Osteocyte (in vitro differentiated cells): Measurements from ENCODE around the gene PPFIA1. TPM values are rescaled to one million over a fixed set of nuclear protein-coding genes. Genes with fewer than 3 reads are reported as not detected.
"Not testable (repeated sequence)": the region's sequence is repeated elsewhere in the genome, so short reads cannot be mapped to it uniquely, and the experiment has no call there.

ENCODE experiments used
- DNase-seq: peaks from one replicate; pipeline ENCODE4 v3.0.0; 2021; ENCODE audit warnings: mixed read lengths; ENCODE audit not compliant: unreplicated experiment; ENCODE audit errors: extremely low spot score
- H3K27ac Mint-ChIP-seq: one replicate; pipeline ENCODE4 v1.8.0; 2021; ENCODE audit warnings: mild to moderate bottlenecking, mixed read lengths; ENCODE audit not compliant: unreplicated experiment
- H3K27me3 Mint-ChIP-seq: one replicate; pipeline ENCODE4 v1.8.0; 2021; ENCODE audit warnings: mixed read lengths; ENCODE audit not compliant: unreplicated experiment
- H3K36me3 Mint-ChIP-seq: one replicate; pipeline ENCODE4 v1.8.0; 2021; ENCODE audit warnings: mixed read lengths; ENCODE audit not compliant: unreplicated experiment
- H3K4me1 Mint-ChIP-seq: one replicate; pipeline ENCODE4 v1.8.0; 2021; ENCODE audit warnings: mixed read lengths; ENCODE audit not compliant: unreplicated experiment
- H3K4me3 Mint-ChIP-seq: one replicate; pipeline ENCODE4 v1.8.0; 2021; ENCODE audit warnings: mild to moderate bottlenecking, moderate library complexity, mixed read lengths; ENCODE audit not compliant: unreplicated experiment
- H3K9me3 Mint-ChIP-seq: one replicate; pipeline ENCODE4 v1.8.0; 2021; ENCODE audit warnings: mixed read lengths; ENCODE audit not compliant: unreplicated experiment
- total RNA-seq: library from RNA; stranded (reverse); gene quantifications from 2 replicates; pipeline ENCODE4 v1.2.1, GENCODE V29; 2021
- TF ChIP-seq, protein P1 (sequence below): fragments of 200-600 bp; sonication (generic); IDR thresholded peaks from 2 replicates; pipeline ENCODE4 v1.5.0; 2021; ENCODE audit warnings: antibody characterized with exemption, mild to moderate bottlenecking, moderate library complexity

The PPFIA1 gene
- total RNA-seq, 1 donor from 2014 or later: 70.4 TPM

DNA sequence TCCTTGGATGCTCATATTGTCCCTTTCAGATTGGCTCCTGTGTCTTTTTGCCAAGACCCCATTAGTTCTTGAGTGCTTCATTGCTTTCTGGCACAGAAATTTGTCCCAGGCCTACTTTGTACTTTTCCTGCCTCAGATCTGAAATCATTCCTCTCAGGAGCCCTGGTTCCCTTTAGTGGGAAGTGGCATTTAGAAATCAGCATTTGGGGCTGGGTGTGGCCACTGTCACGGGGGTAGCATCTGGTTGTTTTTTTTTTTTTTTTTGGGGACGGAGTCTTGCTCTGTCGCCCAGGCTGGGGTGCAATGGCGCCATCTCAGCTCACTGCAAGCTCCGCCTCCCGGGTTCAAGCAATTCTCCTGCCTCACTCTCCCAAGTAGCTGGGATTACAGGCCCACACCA lies 18.2 kb downstream of the PPFIA1 start:
- Mint-ChIP-seq H3K9me3 (no peaks in the 10 kb centered on the region), H3K27me3 (no peaks in the 10 kb centered on the region), H3K4me3 (no peak overlapping the region), H3K36me3 (peaks cover 26% of the 10 kb centered on the region), H3K4me1 (no peaks in the 10 kb centered on the region), H3K27ac (no peak overlapping the region)
- TF ChIP-seq, protein P1, sequence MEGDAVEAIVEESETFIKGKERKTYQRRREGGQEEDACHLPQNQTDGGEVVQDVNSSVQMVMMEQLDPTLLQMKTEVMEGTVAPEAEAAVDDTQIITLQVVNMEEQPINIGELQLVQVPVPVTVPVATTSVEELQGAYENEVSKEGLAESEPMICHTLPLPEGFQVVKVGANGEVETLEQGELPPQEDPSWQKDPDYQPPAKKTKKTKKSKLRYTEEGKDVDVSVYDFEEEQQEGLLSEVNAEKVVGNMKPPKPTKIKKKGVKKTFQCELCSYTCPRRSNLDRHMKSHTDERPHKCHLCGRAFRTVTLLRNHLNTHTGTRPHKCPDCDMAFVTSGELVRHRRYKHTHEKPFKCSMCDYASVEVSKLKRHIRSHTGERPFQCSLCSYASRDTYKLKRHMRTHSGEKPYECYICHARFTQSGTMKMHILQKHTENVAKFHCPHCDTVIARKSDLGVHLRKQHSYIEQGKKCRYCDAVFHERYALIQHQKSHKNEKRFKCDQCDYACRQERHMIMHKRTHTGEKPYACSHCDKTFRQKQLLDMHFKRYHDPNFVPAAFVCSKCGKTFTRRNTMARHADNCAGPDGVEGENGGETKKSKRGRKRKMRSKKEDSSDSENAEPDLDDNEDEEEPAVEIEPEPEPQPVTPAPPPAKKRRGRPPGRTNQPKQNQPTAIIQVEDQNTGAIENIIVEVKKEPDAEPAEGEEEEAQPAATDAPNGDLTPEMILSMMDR: no peak
- no peak for DNase-seq

DNA sequence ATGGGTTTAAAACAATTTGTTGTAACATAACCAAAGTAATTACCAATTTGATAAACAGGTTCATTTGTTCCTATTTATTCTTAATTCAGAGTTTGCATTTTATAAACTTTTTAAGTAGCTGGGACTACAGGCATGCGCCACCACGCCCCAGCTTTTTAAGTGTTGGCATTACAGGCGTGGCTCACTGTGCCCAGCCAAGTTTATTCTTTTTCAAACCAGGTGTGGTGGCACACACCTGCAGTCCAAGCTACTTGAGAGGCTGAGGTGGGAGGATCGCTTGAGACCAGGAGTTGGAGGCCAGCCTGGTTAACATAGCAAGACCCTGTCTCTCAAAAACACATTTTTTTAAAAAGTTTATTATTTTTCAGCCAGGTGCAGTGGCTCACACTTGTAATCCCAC lies 19.1 kb downstream of the PPFIA1 start:
- no peak for DNase-seq
- H3K4me1 Mint-ChIP-seq: no peaks in the 10 kb centered on the region
- H3K27ac Mint-ChIP-seq: no peak overlapping the region
- H3K4me3 Mint-ChIP-seq: no peak overlapping the region
- H3K9me3 Mint-ChIP-seq: no peaks in the 10 kb centered on the region
- peaks cover 23% of the 10 kb centered on the region for H3K36me3 Mint-ChIP-seq
- H3K27me3 Mint-ChIP-seq: no peaks in the 10 kb centered on the region
- TF ChIP-seq, protein P1: no peak

- Mint-ChIP-seq H3K27me3 (no peaks in the 10 kb centered on the region), H3K9me3 (no peaks in the 10 kb centered on the region), H3K36me3 (peaks cover 22% of the 10 kb centered on the region), H3K4me3 (no peak overlapping the region), H3K4me1 (no peaks in the 10 kb centered on the region), H3K27ac (no peak overlapping the region)
- TF ChIP-seq, protein P1: no peak
- no peak for DNase-seq
Measured at GRCh38 chr11:70290361-70291065, 20.0 kb downstream of the PPFIA1 start.

DNA sequence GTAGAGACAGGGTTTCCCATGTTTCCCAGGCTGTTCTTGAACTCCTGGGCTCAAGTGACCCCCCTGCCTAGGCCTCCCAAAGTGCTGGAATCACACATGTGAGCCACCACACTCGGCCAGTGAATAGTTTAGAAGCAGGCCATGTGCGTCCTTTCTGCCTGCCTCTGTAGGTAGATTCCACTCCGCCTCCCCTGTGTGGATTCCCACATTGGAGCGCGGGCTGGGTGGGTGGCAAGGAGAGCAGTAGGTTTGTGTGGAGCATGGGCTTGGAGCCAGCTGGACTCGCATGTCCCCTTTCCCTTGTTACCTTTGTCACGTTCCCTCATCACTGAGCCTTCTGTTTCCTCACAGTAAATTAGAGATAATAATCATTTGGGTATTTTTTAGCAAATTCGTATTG lies 21.7 kb downstream of the PPFIA1 start:
- no peak overlapping the region for H3K4me3 Mint-ChIP-seq
- no peak overlapping the region for H3K27ac Mint-ChIP-seq
- no peaks in the 10 kb centered on the region for H3K9me3 Mint-ChIP-seq
- peaks cover 5% of the 10 kb centered on the region for H3K4me1 Mint-ChIP-seq
- H3K36me3 Mint-ChIP-seq: peaks cover 18% of the 10 kb centered on the region
- TF ChIP-seq, protein P1: no peak
- H3K27me3 Mint-ChIP-seq: no peaks in the 10 kb centered on the region
- DNase-seq: no peak

GRCh38 chr11:70292863-70293262 lies 22.4 kb downstream of the PPFIA1 start:
- H3K9me3 Mint-ChIP-seq: no peaks in the 10 kb centered on the region
- peaks cover 12% of the 10 kb centered on the region for H3K4me1 Mint-ChIP-seq
- no peaks in the 10 kb centered on the region for H3K27me3 Mint-ChIP-seq
- DNase-seq: no peak
- H3K36me3 Mint-ChIP-seq: peaks cover 18% of the 10 kb centered on the region
- no peak overlapping the region for H3K4me3 Mint-ChIP-seq
- H3K27ac Mint-ChIP-seq: no peak overlapping the region
- TF ChIP-seq, protein P1: no peak

- not testable (repeated sequence) for H3K4me3 Mint-ChIP-seq, H3K27ac Mint-ChIP-seq, DNase-seq, H3K27me3 Mint-ChIP-seq, H3K9me3 Mint-ChIP-seq
- Mint-ChIP-seq H3K36me3 (peaks cover 11% of the 10 kb centered on the region), H3K4me1 (peaks cover 22% of the 10 kb centered on the region)
Measured at GRCh38 chr11:70295166-70295565, 24.7 kb downstream of the PPFIA1 start.
